Measurements from ENCODE around the gene LRRC57.

DNA sequence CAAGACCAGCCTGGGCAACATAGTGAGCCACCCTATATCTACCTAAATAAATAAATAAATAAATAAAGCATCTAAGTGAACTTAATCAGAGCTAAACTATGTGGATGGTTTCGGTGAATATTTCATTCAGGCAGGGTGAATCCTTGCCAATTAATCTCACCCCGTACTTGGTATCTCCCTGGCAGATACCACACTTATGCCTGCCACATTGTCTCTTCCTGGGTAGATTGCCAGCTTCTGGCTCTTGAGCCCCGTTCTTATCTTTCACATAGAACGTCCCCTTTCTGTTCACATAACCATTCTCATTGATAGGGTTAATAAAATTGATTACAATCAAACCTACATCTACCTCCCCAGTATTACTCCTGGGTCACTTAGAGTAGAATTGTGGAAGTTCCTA is 46.1 kb downstream of the LRRC57 start:
- TF ChIP-seq, protein P1, sequence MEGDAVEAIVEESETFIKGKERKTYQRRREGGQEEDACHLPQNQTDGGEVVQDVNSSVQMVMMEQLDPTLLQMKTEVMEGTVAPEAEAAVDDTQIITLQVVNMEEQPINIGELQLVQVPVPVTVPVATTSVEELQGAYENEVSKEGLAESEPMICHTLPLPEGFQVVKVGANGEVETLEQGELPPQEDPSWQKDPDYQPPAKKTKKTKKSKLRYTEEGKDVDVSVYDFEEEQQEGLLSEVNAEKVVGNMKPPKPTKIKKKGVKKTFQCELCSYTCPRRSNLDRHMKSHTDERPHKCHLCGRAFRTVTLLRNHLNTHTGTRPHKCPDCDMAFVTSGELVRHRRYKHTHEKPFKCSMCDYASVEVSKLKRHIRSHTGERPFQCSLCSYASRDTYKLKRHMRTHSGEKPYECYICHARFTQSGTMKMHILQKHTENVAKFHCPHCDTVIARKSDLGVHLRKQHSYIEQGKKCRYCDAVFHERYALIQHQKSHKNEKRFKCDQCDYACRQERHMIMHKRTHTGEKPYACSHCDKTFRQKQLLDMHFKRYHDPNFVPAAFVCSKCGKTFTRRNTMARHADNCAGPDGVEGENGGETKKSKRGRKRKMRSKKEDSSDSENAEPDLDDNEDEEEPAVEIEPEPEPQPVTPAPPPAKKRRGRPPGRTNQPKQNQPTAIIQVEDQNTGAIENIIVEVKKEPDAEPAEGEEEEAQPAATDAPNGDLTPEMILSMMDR (IDR thresholded peaks at IDR 0.05): no peak
- TF ChIP-seq POLR2A (IDR thresholded peaks at IDR 0.05) (no peak), POLR2AphosphoS5 (IDR thresholded peaks at IDR 0.05) (no peak), EP300 (IDR thresholded peaks at IDR 0.05) (no peak)
